Measurements from ENCODE around the gene ABCC1. TPM values are rescaled to one million over a fixed set of nuclear protein-coding genes. Genes with fewer than 3 reads are reported as not detected.
"Not testable (repeated sequence)": the region's sequence is repeated elsewhere in the genome, so short reads cannot be mapped to it uniquely, and the experiment has no call there.

ABCC1 gene
- total RNA-seq, 1 donor from 2014 or later: 47.9 TPM

- DNase-seq (ENCODE audit: low spot score): no peak
- no peaks in the 10 kb centered on the region for H3K9me3 Mint-ChIP-seq (ENCODE audit: low read depth)
- H3K27me3 Mint-ChIP-seq (ENCODE audit: low read depth): no peaks in the 10 kb centered on the region
- H3K36me3 Mint-ChIP-seq (ENCODE audit: low read depth): peaks cover 5% of the 10 kb centered on the region
- H3K27ac Mint-ChIP-seq (ENCODE audit: unreplicated experiment): peak overlapping the region; percentile 41
- no peak overlapping the region for H3K4me3 Mint-ChIP-seq (ENCODE audit: unreplicated experiment)
- H3K4me1 Mint-ChIP-seq (ENCODE audit: low read depth): peaks cover 9% of the 10 kb centered on the region
- no peak for TF ChIP-seq CTCF (IDR thresholded peaks at IDR 0.05)
Measured at GRCh38 chr16:16148755-16149154, 199.3 kb downstream of the ABCC1 start.

DNA sequence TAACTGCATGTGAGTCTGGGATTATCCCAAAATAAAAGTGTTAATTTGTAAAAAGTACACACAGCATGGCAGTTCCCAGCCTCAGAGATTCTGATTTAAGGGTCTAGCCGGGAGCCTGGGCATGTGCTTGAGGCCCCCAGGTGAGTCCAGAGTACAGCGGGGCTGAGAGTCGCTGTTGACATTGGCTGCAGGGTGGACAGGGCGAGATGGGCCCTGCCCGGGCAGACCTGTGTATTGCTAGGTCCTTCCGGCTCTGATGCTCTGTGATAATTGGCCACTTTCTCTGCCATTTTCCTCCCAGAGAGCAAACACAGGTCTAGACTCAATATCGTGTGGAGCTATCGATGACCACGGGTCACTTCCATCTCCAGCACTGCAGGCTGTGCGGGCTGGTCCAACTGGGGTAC lies 200.3 kb downstream of the ABCC1 start:
- no peak for DNase-seq (ENCODE audit: low spot score)
- Mint-ChIP-seq H3K36me3 (ENCODE audit: low read depth) (peaks cover 5% of the 10 kb centered on the region), H3K9me3 (ENCODE audit: low read depth) (no peaks in the 10 kb centered on the region)

DNA sequence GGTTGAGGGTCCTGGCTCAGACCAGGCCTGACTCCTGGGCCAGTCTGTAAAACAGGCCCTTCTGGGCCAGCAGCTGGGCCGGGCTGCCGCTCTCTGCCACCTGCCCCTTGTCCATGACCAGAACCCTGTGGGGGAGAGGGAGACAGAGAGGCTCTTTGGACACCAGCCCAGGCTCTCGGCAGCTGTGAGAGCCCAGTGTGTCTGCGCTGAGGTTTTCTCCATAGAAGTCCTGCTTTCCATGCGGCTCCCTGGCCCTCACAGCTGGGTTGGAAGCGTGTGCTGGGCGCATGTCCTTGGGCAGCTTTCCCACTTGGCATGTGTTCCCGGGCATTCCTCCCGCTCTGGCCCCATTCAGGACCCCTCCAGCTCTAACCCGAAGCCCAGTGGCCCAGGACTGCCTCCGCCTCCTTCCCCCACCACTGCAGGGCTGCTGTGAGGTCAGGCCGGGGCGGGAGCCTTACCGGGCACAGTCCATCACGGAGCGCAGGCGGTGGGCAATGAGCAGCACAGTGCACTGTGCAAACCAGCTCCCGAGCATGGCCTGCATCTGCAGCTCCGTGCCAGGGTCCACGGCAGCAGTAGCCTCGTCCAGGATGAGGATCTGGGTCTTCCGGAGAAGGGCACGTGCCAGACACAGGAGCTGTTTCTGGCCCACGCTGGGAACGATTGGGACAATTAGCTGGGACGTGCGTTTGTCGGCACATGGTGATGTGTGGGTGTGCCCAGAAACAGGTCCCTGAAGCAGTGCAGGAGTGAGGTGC lies 200.9 kb downstream of the ABCC1 start:
- Mint-ChIP-seq H3K27me3 (ENCODE audit: low read depth) (no peaks in the 10 kb centered on the region), H3K27ac (ENCODE audit: unreplicated experiment) (no peak overlapping the region), H3K9me3 (ENCODE audit: low read depth) (no peaks in the 10 kb centered on the region), H3K4me1 (ENCODE audit: low read depth) (peaks cover 9% of the 10 kb centered on the region), H3K4me3 (ENCODE audit: unreplicated experiment) (no peak overlapping the region), H3K36me3 (ENCODE audit: low read depth) (peaks cover 5% of the 10 kb centered on the region)
- TF ChIP-seq CTCF (IDR thresholded peaks at IDR 0.05): no peak
- no peak for DNase-seq (ENCODE audit: low spot score)

More for the DNA sequence above, 200.3 kb downstream of the ABCC1 start:
- H3K4me1 Mint-ChIP-seq (ENCODE audit: low read depth): peaks cover 9% of the 10 kb centered on the region
- H3K27me3 Mint-ChIP-seq (ENCODE audit: low read depth): no peaks in the 10 kb centered on the region
- TF ChIP-seq CTCF (IDR thresholded peaks at IDR 0.05): no peak
- no peak overlapping the region for H3K27ac Mint-ChIP-seq (ENCODE audit: unreplicated experiment)
- no peak overlapping the region for H3K4me3 Mint-ChIP-seq (ENCODE audit: unreplicated experiment)

GRCh38 chr16:16150878-16151152 lies 201.4 kb downstream of the ABCC1 start:
- Mint-ChIP-seq H3K27ac (ENCODE audit: unreplicated experiment) (no peak overlapping the region), H3K27me3 (ENCODE audit: low read depth) (no peaks in the 10 kb centered on the region), H3K9me3 (ENCODE audit: low read depth) (no peaks in the 10 kb centered on the region), H3K4me1 (ENCODE audit: low read depth) (peaks cover 9% of the 10 kb centered on the region), H3K4me3 (ENCODE audit: unreplicated experiment) (no peak overlapping the region), H3K36me3 (ENCODE audit: low read depth) (peaks cover 2% of the 10 kb centered on the region)
- DNase-seq (ENCODE audit: low spot score): no peak
- TF ChIP-seq CTCF (IDR thresholded peaks at IDR 0.05): no peak

- Mint-ChIP-seq H3K27ac (ENCODE audit: unreplicated experiment) (no peak overlapping the region), H3K4me1 (ENCODE audit: low read depth) (peaks cover 9% of the 10 kb centered on the region), H3K9me3 (ENCODE audit: low read depth) (no peaks in the 10 kb centered on the region), H3K36me3 (ENCODE audit: low read depth) (peaks cover 2% of the 10 kb centered on the region), H3K27me3 (ENCODE audit: low read depth) (no peaks in the 10 kb centered on the region), H3K4me3 (ENCODE audit: unreplicated experiment) (no peak overlapping the region)
- DNase-seq (ENCODE audit: low spot score): no peak
- no peak for TF ChIP-seq CTCF (IDR thresholded peaks at IDR 0.05)
Measured at GRCh38 chr16:16151315-16151714, 201.9 kb downstream of the ABCC1 start.

- not testable (repeated sequence) for H3K9me3 Mint-ChIP-seq (ENCODE audit: low read depth); H3K27me3 Mint-ChIP-seq (ENCODE audit: low read depth)
Measured at GRCh38 chr16:16153000-16153399, 203.6 kb downstream of the ABCC1 start.

More at GRCh38 chr16:16153000-16153399, 203.6 kb downstream of the ABCC1 start:
- H3K4me1 Mint-ChIP-seq (ENCODE audit: low read depth); H3K4me3 Mint-ChIP-seq (ENCODE audit: unreplicated experiment); DNase-seq (ENCODE audit: low spot score); H3K27ac Mint-ChIP-seq (ENCODE audit: unreplicated experiment); H3K36me3 Mint-ChIP-seq (ENCODE audit: low read depth): not testable (repeated sequence)

Data from chondrocyte (in vitro differentiated cells).